NCI-H2029 (cell line): Measurements from ENCODE around the gene NCAPG2.

Experiments
- DNase-seq: peaks from one replicate; lab custom pipeline; 2025; lab: John Stamatoyannopoulos, UW

The NCAPG2 gene, protein sequence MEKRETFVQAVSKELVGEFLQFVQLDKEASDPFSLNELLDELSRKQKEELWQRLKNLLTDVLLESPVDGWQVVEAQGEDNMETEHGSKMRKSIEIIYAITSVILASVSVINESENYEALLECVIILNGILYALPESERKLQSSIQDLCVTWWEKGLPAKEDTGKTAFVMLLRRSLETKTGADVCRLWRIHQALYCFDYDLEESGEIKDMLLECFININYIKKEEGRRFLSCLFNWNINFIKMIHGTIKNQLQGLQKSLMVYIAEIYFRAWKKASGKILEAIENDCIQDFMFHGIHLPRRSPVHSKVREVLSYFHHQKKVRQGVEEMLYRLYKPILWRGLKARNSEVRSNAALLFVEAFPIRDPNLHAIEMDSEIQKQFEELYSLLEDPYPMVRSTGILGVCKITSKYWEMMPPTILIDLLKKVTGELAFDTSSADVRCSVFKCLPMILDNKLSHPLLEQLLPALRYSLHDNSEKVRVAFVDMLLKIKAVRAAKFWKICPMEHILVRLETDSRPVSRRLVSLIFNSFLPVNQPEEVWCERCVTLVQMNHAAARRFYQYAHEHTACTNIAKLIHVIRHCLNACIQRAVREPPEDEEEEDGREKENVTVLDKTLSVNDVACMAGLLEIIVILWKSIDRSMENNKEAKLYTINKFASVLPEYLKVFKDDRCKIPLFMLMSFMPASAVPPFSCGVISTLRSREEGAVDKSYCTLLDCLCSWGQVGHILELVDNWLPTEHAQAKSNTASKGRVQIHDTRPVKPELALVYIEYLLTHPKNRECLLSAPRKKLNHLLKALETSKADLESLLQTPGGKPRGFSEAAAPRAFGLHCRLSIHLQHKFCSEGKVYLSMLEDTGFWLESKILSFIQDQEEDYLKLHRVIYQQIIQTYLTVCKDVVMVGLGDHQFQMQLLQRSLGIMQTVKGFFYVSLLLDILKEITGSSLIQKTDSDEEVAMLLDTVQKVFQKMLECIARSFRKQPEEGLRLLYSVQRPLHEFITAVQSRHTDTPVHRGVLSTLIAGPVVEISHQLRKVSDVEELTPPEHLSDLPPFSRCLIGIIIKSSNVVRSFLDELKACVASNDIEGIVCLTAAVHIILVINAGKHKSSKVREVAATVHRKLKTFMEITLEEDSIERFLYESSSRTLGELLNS

GRCh38 chr7:158704524-158705233 is at the start of gene NCAPG2:
NCAPG2 (minus strand) TSS chr7:158704804; CDS start chr7:158701899, 2,905 bp downstream.
- peak; percentile 99 for DNase-seq

- no peak for DNase-seq
Measured at GRCh38 chr7:158753900-158754299, 49.3 kb upstream of the NCAPG2 start.

- no peak for DNase-seq
Measured at GRCh38 chr7:158751751-158752150, 47.1 kb upstream of the NCAPG2 start.

- no peak for DNase-seq
Measured at GRCh38 chr7:158751199-158751598, 46.6 kb upstream of the NCAPG2 start.

GRCh38 chr7:158750702-158751101 is 46.1 kb upstream of the NCAPG2 start:
- DNase-seq = no peak

DNA sequence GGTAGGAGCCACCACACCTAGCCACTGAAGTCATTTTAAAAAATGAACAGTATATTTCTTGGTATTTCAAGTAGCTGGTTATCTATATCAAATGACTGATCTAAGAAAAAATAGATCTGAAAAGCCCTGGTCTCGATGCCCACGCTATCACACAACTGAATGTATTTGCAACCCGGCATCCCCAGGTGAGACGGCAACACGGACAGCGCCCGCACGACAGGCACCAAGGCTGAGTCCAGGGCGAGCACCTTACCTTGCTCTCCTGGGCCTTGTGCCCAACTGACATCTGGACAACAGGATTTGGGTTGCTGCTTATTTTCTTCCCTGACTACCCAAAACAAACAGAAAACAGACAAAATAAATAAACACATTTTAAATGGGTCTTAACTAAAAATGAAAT is 44.8 kb upstream of the NCAPG2 start:
- no peak for DNase-seq

DNA sequence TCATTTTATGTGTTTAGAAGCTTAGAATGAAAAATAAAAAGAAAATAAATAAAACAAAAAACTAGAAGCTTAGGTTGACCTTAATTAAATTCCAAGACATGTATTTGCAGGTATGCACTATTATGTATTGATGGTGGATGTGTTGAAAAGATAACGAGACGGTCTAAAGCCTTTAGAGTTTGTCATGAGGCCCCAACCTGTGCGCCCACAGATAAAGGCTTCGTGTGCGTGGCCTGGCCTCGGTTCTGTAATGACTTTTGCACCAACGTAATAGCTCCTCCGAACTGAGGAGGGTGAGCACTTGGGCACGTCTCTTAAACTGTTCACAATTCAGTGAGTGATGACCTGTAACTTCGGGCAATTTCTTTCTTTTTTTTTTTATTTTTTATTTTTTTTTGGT is 43.7 kb upstream of the NCAPG2 start:
- DNase-seq = no peak

DNA sequence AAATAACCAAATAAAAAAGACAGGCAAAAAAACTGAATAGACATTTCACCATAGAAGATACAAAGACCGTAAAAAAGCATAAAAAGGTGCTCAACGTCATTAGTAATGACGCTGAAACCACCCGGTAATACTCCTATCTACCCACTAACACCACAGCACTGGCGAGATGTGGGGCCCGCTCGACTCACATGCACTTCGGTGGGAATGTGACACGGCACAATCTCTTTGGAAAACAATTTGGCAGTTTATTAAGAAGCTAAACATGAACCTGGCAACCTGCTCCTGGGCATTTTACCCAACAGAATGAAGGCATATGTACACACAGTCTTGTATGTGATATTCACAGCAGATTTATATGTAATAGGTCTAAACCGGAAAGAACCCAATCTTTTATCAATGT is 42.8 kb upstream of the NCAPG2 start:
- no peak for DNase-seq

DNA sequence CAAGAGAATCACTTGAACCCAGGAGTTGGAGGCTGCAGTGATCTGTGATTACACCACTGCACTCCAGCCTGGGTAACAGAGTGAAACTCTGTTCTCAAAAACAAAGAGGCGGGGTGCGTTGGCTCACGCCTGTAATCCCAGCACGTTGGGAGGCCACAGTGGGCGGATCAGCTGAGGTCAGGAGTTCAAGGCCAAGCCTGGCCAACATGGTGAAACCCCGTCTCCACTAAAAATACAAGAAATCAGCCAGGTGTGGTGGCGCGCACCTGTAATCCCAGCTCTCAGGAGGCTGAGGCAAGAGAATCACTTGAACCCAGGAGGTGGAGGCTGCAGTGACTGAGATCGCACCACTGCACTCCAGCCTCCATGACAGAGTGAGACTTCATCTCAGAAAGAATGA is 42.4 kb upstream of the NCAPG2 start:
- DNase-seq = no peak

- no peak for DNase-seq
Measured at GRCh38 chr7:158745057-158745715, 40.6 kb upstream of the NCAPG2 start.

- DNase-seq = no peak
Measured at GRCh38 chr7:158744070-158744469, 39.5 kb upstream of the NCAPG2 start.

GRCh38 chr7:158743219-158743618 is 38.6 kb upstream of the NCAPG2 start:
- DNase-seq = no peak

DNA sequence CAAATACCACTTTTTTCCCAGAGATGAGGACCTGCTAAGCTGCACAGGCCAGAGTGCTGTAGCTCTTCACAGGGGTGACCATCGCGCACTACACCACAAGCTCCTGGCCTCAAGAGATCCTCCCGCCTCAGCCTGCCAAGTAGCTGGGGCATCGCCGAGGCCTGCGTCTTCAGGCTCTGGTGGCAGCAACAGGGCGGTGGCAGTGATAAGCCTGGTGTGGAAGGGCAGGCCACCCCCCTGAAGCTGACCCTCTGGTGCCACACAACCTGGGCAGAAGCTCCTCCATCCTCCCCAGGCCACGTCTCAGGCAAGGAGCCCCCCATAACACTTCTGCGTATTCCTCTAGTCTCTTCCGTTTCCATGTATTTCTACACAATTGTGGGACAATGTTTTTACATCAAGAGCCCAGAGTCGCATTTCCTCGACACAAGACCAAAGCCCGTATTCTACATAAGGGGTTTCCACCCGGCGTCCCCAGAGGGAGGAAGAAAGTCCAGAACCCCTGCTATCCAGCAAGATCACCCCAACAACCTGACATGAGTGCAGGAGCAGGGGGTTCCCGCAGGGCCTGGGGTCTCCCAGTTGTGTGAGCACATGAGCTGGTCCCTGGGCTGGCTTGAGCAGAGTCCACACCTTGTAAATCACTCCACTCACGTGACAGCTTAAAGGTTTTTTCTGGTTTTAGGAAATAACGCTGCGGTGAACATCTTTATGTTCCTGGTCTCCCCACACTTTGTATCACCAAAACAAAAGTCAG is 37.6 kb upstream of the NCAPG2 start:
- DNase-seq = no peak

DNA sequence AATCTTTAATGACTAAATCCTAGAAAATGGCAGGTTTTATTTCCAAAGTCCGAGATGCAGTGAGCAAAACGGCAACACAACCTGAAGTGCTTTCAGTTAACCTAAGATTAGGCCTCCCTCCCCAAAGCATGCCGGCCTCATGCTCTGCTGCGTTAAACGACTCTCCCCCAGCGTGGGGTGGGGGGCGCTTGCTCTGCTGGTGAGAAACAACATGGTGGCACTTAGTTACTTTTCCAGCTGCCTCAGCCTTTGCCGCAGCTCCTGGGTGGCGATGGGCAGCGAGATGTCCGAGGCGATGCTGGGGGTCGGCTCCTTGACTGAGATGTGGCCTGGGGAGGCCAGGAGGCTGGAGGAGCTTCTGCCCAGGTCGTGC is 36.7 kb upstream of the NCAPG2 start:
- DNase-seq = no peak

DNA sequence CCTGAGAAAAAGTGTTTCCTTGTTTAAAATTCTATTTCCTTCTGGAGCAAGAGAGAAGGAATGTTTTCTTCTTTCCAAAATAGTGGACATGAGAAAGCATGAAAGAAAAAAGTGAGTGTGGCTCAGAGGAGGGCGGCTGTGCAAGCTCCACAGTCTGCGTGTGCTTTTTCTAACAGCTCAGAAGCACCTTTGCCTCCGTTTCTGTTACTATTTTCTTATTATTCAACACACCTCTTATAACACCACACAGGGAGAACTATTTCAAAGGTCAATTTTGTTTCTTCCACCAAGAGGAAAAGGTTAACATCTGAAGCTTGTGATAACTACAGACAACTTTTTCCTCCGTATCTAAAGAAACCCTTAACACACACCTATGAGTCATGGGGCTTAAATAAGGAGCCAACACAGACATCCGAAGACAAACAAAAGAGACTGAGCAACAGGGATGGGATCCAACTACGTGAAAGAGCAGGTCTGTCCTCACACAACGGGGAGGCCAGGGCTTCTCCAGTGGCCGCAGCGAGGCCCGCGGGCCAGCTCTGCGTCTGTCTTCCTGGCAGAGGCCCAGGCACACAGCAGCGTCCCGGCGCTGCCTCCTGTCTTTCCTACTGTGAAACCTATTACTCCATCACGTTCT is 36.2 kb upstream of the NCAPG2 start:
- no peak for DNase-seq

- no peak for DNase-seq
Measured at GRCh38 chr7:158740013-158740656, 35.5 kb upstream of the NCAPG2 start.

GRCh38 chr7:158738841-158739240 is 34.2 kb upstream of the NCAPG2 start:
- no peak for DNase-seq

- DNase-seq = no peak
Measured at GRCh38 chr7:158737064-158737695, 32.6 kb upstream of the NCAPG2 start.

DNA sequence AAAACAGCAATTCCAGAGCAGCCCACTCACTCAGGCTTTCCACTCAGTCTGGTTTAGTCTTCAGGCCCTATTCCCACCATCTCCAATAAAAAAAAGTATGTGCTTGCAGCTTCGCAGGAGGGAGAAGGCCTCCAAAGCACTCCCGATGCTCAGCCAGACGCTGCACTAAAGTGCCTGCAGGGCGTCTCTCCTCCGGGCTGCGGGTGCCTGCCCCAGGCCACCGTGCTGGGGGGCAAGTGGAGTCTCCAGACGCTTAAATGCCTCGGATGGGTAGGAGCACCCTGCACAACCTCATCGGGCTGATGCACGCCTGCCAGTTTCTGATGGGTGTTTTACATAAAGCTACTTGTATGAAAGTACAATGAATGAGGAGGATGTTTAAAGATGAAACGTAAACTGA is 31.3 kb upstream of the NCAPG2 start:
- DNase-seq = no peak
